Measurements from ENCODE around the gene MED27.

DNA sequence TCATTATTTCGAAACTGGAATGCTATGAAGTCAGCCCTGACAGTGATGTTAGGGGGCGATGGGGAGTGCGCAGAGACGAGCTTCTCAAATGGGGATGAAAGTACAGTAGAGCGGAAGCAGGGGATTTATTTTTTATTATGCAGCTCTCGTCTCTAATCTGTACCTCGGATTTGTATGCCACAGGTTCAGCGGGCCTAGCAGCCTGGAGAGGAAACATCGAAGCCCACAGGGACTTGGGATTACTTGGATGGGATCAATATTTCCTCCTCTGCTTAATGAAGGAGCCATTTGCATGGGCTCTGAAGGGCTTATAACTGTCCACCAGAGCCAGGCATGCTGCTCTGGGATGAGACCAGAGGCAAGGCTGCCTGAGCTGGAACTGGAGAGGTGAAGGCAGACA, 206.3 kb downstream of the MED27 start:
- TF ChIP-seq, protein P1, sequence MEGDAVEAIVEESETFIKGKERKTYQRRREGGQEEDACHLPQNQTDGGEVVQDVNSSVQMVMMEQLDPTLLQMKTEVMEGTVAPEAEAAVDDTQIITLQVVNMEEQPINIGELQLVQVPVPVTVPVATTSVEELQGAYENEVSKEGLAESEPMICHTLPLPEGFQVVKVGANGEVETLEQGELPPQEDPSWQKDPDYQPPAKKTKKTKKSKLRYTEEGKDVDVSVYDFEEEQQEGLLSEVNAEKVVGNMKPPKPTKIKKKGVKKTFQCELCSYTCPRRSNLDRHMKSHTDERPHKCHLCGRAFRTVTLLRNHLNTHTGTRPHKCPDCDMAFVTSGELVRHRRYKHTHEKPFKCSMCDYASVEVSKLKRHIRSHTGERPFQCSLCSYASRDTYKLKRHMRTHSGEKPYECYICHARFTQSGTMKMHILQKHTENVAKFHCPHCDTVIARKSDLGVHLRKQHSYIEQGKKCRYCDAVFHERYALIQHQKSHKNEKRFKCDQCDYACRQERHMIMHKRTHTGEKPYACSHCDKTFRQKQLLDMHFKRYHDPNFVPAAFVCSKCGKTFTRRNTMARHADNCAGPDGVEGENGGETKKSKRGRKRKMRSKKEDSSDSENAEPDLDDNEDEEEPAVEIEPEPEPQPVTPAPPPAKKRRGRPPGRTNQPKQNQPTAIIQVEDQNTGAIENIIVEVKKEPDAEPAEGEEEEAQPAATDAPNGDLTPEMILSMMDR (IDR thresholded peaks at IDR 0.05), result no peak
- TF ChIP-seq POLR2AphosphoS5 (IDR thresholded peaks at IDR 0.05; ENCODE audit: low read depth, low read length), result no peak

All from Panc1 (cell line).